Lung (tissue), 12 donors: ENCODE results near the gene ATXN1. TPM values are rescaled to one million over a fixed set of nuclear protein-coding genes. Genes with fewer than 3 reads are reported as not detected.

Experiments used
- ATAC-seq: fragments of 200-7000 bp; cut with Tn5 transposase; one replicate; pipeline ENCODE4 v1.9.1; 2020; ENCODE audit warnings: moderate number of reproducible peaks; ENCODE audit not compliant: insufficient read depth, low FRiP score
- DNase-seq, 3 donors: peaks; one replicate each; pipeline ENCODE4 v3.0.0-alpha.2; 2013 to 2017
- H3K27ac ChIP-seq, 2 donors: one replicate each; pipeline ENCODE4 v1.5.1; 2013; ENCODE audit warnings: mild to moderate bottlenecking in 2 of 2, moderate library complexity in 2 of 2, control low read depth in 1 of 2, inconsistent platforms in 1 of 2, low read depth in 1 of 2, low read length in 1 of 2
- H3K27me3 ChIP-seq, 3 donors: one replicate each; pipeline ENCODE4 v1.5.1; 2013; ENCODE audit warnings: low read length in 2 of 3; ENCODE audit not compliant: control insufficient read depth in 3 of 3, insufficient read depth in 3 of 3
- H3K36me3 ChIP-seq, 4 donors: one replicate each; pipeline ENCODE4 v1.5.1; 2013; ENCODE audit warnings: low read length in 4 of 4, mild to moderate bottlenecking in 1 of 4, moderate library complexity in 1 of 4; ENCODE audit not compliant: control insufficient read depth in 4 of 4, insufficient read depth in 4 of 4
- H3K4me1 ChIP-seq, 5 donors: one replicate each; pipeline ENCODE4 v1.5.1; 2013; ENCODE audit warnings: low read length in 5 of 5, mild to moderate bottlenecking in 2 of 5, moderate library complexity in 1 of 5; ENCODE audit not compliant: control insufficient read depth in 5 of 5, insufficient read depth in 5 of 5
- H3K4me3 ChIP-seq: one replicate; pipeline ENCODE4 v1.5.1; 2013; ENCODE audit warnings: mild to moderate bottlenecking, control low read depth, moderate library complexity
- H3K9ac ChIP-seq, 2 donors: one replicate each; pipeline ENCODE4 v1.5.1; 2013; ENCODE audit warnings: low read length in 2 of 2, control low read depth in 1 of 2; ENCODE audit not compliant: insufficient read depth in 1 of 2
- H3K9me3 ChIP-seq, 4 donors: one replicate each; pipeline ENCODE4 v1.5.1; 2013; ENCODE audit warnings: low read length in 3 of 4, mild to moderate bottlenecking in 1 of 4, moderate library complexity in 1 of 4; ENCODE audit not compliant: control insufficient read depth in 4 of 4, insufficient read depth in 3 of 4
- WGBS, 2 donors: extraction: QIAGEN DNeasy Blood & Tissue Kit; methylation state at CpG; one replicate each; pipeline ENCODE4 v1.1.7; 2013; 5-methylcytosine and 5-hydroxymethylcytosine counted together
- polyA plus RNA-seq, 2 donors: library from polyadenylated mRNA; stranded (reverse); fragments of 200-250 nt; gene quantifications; one replicate each; pipeline ENCODE4 v1.2.1, GENCODE V29; 2013
- total RNA-seq, 2 donors: library from RNA; depleted of rRNA in 1 of 2; stranded (reverse); fragments of >200 nt in 1 of 2; gene quantifications; one replicate each; pipeline ENCODE4 v1.2.1, GENCODE V29; 2014 to 2021
- TF ChIP-seq, protein P1 (sequence below): IDR thresholded peaks from 2 replicates; pipeline ENCODE4 v1.5.1; 2012; ENCODE audit warnings: mild to moderate bottlenecking; ENCODE audit errors: control extremely low read depth, extremely low read depth
- donor health status: control.
- donor health status: control.
- donor health status: Bipolar disorder and iron deficiency.
- donor health status: healthy.
- donor health status: DM: yes; HTN: yes; CAD: no.

The ATXN1 gene
- total and polyA plus RNA-seq, 4 donors, result 9.7 to 108 (median 34.9) TPM

DNA sequence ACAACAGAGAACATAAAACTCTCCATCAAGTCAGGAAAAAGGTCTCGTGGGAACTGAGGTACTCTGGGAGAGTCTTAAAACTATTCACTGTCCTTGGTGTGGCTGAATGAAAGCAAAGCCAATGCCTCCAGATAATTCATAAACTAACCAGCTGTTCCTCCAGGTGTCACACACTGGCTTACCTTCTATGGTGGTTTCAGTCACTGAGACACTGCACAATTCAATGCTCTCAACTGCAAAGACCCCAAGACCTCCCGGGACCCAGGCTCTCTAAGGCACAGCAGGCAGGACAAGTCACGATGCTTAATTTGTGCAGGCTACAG is 422.0 kb downstream of the ATXN1 start:
- Histone ChIP-seq H3K4me1 (peaks cover 4 to 30% (median 9%) of the 10 kb centered on the region in 5 donors), H3K36me3 (no peaks in the 10 kb centered on the region), H3K9me3 (no peaks in the 10 kb centered on the region), H3K27me3 (no peaks in the 10 kb centered on the region), H3K4me3 (no peak overlapping the region), H3K27ac (no peak overlapping the region), H3K9ac (no peak overlapping the region)
- TF ChIP-seq, protein P1, sequence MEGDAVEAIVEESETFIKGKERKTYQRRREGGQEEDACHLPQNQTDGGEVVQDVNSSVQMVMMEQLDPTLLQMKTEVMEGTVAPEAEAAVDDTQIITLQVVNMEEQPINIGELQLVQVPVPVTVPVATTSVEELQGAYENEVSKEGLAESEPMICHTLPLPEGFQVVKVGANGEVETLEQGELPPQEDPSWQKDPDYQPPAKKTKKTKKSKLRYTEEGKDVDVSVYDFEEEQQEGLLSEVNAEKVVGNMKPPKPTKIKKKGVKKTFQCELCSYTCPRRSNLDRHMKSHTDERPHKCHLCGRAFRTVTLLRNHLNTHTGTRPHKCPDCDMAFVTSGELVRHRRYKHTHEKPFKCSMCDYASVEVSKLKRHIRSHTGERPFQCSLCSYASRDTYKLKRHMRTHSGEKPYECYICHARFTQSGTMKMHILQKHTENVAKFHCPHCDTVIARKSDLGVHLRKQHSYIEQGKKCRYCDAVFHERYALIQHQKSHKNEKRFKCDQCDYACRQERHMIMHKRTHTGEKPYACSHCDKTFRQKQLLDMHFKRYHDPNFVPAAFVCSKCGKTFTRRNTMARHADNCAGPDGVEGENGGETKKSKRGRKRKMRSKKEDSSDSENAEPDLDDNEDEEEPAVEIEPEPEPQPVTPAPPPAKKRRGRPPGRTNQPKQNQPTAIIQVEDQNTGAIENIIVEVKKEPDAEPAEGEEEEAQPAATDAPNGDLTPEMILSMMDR, result no peak
- WGBS, 2 donors, result 82 to 85% methylated on average over 3 of the region's 3 CpGs
- no peak for ATAC-seq
- no peak for DNase-seq

DNA sequence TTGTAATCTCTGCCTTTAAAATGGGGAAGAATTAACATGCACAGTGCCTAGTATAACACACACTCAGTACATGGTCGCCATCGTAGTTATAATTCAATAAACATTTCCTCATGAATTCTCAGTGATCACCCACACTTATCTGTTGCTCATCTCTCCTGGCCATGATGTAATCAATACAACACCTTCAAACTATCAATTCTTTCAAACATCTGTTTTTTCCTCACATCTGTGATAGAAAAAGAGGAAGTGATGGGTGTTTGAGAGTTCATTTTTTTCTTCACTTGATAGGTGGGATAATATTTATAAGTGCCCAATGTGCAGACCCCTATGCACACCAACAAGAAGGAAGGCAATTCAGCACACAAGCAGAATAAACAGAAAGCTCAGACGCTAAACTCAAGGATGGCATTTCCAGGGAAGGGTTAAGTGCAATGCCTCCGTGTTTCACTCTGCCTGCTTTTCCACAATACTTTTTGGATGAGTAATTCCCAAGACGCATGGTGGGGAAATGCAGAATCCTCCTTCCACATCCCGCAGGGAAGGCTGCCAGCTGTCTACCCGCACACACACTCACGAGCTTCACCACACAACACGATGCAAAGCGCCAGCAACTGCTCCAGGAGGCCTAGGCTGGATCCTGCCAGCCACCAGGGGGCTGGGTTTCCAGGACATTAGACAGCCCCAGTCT is 422.5 kb downstream of the ATXN1 start:
- DNase-seq (peak; percentile 70 to 83 (median 71)), ATAC-seq (no peak)
- Histone ChIP-seq H3K4me1 (peaks cover 4 to 30% (median 9%) of the 10 kb centered on the region in 5 donors), H3K27me3 (no peaks in the 10 kb centered on the region), H3K9ac (no peak overlapping the region), H3K4me3 (no peak overlapping the region), H3K36me3 (no peaks in the 10 kb centered on the region), H3K9me3 (no peaks in the 10 kb centered on the region), H3K27ac (no peak overlapping the region)
- WGBS, 2 donors, result 52 to 62% methylated on average over 10 of the region's 10 CpGs
- TF ChIP-seq, protein P1, result no peak

DNA sequence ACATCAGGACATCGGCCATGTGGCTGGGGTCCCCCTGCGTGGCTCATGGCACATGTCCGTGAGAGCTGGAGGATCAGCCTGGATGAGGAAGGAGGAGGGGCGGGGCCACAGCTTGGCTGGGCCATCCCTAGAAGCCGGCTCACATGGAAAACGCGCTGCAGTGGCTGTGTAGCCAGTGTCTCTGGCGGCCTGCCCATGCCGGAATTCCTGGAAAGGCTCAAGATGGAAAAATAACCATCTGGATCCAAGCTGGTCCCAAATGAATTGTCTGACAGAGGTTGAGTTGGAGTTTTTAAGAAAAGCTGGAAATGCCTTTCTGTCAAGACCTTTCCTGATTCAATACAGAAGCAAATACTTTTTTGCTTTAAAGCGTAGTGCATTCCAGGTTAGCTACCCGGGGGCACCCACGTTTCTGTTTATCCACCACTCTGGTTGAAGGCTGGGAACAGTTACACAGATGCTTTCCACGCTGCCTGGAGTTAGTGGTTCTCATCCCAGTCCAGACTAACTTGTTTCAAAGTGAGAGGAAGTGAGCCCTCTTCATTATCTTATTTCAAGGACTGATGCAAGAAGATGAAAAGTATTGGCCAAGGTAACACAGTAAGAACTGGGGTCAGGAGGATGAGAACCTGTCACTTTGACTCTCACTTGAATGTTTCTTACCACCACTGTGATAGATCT is 423.8 kb downstream of the ATXN1 start:
- peak; percentile 94 to 97 (median 97) for DNase-seq
- no peak overlapping the region for H3K4me3 ChIP-seq
- H3K9me3 ChIP-seq, result no peaks in the 10 kb centered on the region
- H3K27ac ChIP-seq, result peak overlapping the region in 1 of 2 donors; percentile 39
- peaks cover 4 to 30% (median 9%) of the 10 kb centered on the region in 5 donors for H3K4me1 ChIP-seq
- no peak overlapping the region for H3K9ac ChIP-seq
- H3K36me3 ChIP-seq, result no peaks in the 10 kb centered on the region
- TF ChIP-seq, protein P1, result no peak
- 52 to 70% methylated on average over 13 of the region's 13 CpGs for WGBS, 2 donors
- H3K27me3 ChIP-seq, result no peaks in the 10 kb centered on the region
- ATAC-seq, result no peak
